H1 (cell line): ENCODE results near the gene CD96. TPM values are rescaled to one million over a fixed set of nuclear protein-coding genes. Genes with fewer than 3 reads are reported as not detected.

ENCODE experiments used
- CTCF ChIA-PET: fragments of 300-600 bp; sonication (Branson Sonifier 250); formaldehyde crosslinking; loops from one replicate; lab custom pipeline; 2021; ENCODE audit not compliant: partially characterized antibody; lab: Charles Lee
- POLR2A ChIA-PET: fragments of 300-600 bp; sonication (Branson Sonifier 250); formaldehyde crosslinking; loops from one replicate; lab custom pipeline; 2021; ENCODE audit warnings: inconsistent platforms; ENCODE audit not compliant: partially characterized antibody; lab: Charles Lee
- DNase-seq, 2 experiments: peaks; one replicate each; pipeline versions ENCODE4 v3.0.0 to v3.0.0-alpha.2; 2010 to 2022; ENCODE audit warnings: low spot score in 2 of 2, low read depth in 1 of 2, mixed read lengths in 1 of 2
- FAIRE-seq: peaks from 2 replicates; lab custom pipeline; 2011; peaks lifted over from hg19 to GRCh38; lab: Jason Lieb, UNC
- H2AFZ ChIP-seq: 2 replicates; pipeline ENCODE4 v1.8.1; 2012; ENCODE audit warnings: low read length, inconsistent platforms
- H2AK5ac ChIP-seq: 2 replicates; pipeline ENCODE4 v1.6.1; 2013; ENCODE audit warnings: low read depth, low read length
- H2BK120ac ChIP-seq: replicated peaks from 2 replicates; pipeline ENCODE3; 2013; ENCODE audit warnings: low read depth, low read length, inconsistent platforms
- H2BK12ac ChIP-seq: 2 replicates; pipeline ENCODE4 v1.6.1; 2013; ENCODE audit warnings: low read depth, low read length
- H2BK15ac ChIP-seq: 2 replicates; pipeline ENCODE4 v1.6.1; 2013; ENCODE audit warnings: low read length
- H2BK20ac ChIP-seq: 2 replicates; pipeline ENCODE4 v1.6.1; 2013; ENCODE audit warnings: low read length
- H2BK5ac ChIP-seq: 2 replicates; pipeline ENCODE4 v1.6.1; 2013; ENCODE audit warnings: low read depth, low read length
- H3K14ac ChIP-seq: 2 replicates; pipeline ENCODE4 v1.6.1; 2013; ENCODE audit warnings: inconsistent platforms; ENCODE audit not compliant: insufficient read length
- H3K18ac ChIP-seq: 2 replicates; pipeline ENCODE4 v1.6.1; 2013; ENCODE audit warnings: low read length; ENCODE audit errors: extremely low read depth
- H3K23ac ChIP-seq: 2 replicates; pipeline ENCODE4 v1.6.1; 2013; ENCODE audit warnings: inconsistent platforms; ENCODE audit not compliant: insufficient read length
- H3K23me2 ChIP-seq: 2 replicates; pipeline ENCODE4 v1.6.1; 2013; ENCODE audit warnings: low read depth, low read length
- H3K27ac ChIP-seq: 2 replicates; pipeline ENCODE4 v1.6.1; 2011; ENCODE audit warnings: low read depth, low read length, inconsistent platforms
- H3K27me3 ChIP-seq, 4 experiments: replicated peaks in 1 of 4; 1 replicate in 1 of 4; 2 replicates in 3 of 4; pipeline versions ENCODE4 v1.6.1 to v1.8.1; 2011 to 2013; ENCODE audit warnings: low read length in 3 of 4, mild to moderate bottlenecking in 3 of 4, inconsistent platforms in 2 of 4, mixed read lengths in 2 of 4, moderate library complexity in 1 of 4; ENCODE audit not compliant: control insufficient read depth in 3 of 4, insufficient read depth in 3 of 4; ENCODE audit errors: extremely low read depth in 1 of 4
- H3K36me3 ChIP-seq, 4 experiments: 2 replicates each; pipeline versions ENCODE4 v1.6.1 to v1.8.1; 2011 to 2013; ENCODE audit warnings: mild to moderate bottlenecking in 4 of 4, low read length in 3 of 4, moderate library complexity in 2 of 4, control low read depth in 1 of 4, inconsistent platforms in 1 of 4; ENCODE audit not compliant: insufficient read depth in 4 of 4, control insufficient read depth in 2 of 4
- H3K4ac ChIP-seq: replicated peaks from 2 replicates; pipeline ENCODE3; 2013; ENCODE audit warnings: low read length, low read depth, mixed read lengths, inconsistent platforms; ENCODE audit not compliant: insufficient read length
- H3K4me1 ChIP-seq, 4 experiments: replicated peaks in 1 of 4; 1 replicate in 1 of 4; 2 replicates in 3 of 4; pipeline versions ENCODE4 v1.6.1 to v1.8.1; 2011 to 2013; ENCODE audit warnings: low read length in 3 of 4, inconsistent platforms in 2 of 4, mixed read lengths in 1 of 4; ENCODE audit not compliant: insufficient read depth in 4 of 4, control insufficient read depth in 3 of 4
- H3K4me2 ChIP-seq, 2 experiments: 2 replicates each; pipeline versions ENCODE4 v1.6.1 to v1.8.1; 2011 to 2013; ENCODE audit warnings: low read depth in 2 of 2, low read length in 2 of 2, control low read depth in 1 of 2, inconsistent platforms in 1 of 2, mild to moderate bottlenecking in 1 of 2; ENCODE audit not compliant: insufficient read depth in 1 of 2
- H3K4me3 ChIP-seq, 4 experiments: fragments of 200-600, 300-600 bp in 1 of 4; sonication (generic), shearing (Covaris generic), sonication (Bioruptor Twin) in 1 of 4; 2 replicates each; pipeline versions ENCODE4 v1.5.1 to v1.8.1; 2011 to 2016; ENCODE audit warnings: low read length in 4 of 4, low read depth in 3 of 4, control low read depth in 2 of 4, inconsistent platforms in 2 of 4, mild to moderate bottlenecking in 2 of 4, mixed read lengths in 1 of 4, moderate library complexity in 1 of 4; ENCODE audit not compliant: insufficient read depth in 2 of 4; ENCODE audit errors: extremely low read depth in 1 of 4
- H3K56ac ChIP-seq: replicated peaks from 2 replicates; pipeline ENCODE3; 2013; ENCODE audit warnings: low read depth, mild to moderate bottlenecking, mixed read lengths, low read length, inconsistent platforms; ENCODE audit not compliant: insufficient read length
- H3K79me1 ChIP-seq: 2 replicates; pipeline ENCODE4 v1.6.1; 2013; ENCODE audit warnings: low read depth, low read length, control low read depth
- H3K79me2 ChIP-seq, 2 experiments: 2 replicates each; pipeline versions ENCODE4 v1.6.1 to v1.8.1; 2012 to 2013; ENCODE audit warnings: low read length in 2 of 2, mild to moderate bottlenecking in 2 of 2, inconsistent platforms in 1 of 2; ENCODE audit not compliant: insufficient read depth in 2 of 2, control insufficient read depth in 1 of 2
- H3K9ac ChIP-seq, 4 experiments: replicated peaks in 1 of 4; 1 replicate in 1 of 4; 2 replicates in 3 of 4; pipeline versions ENCODE4 v1.6.1 to v1.8.1; 2011 to 2013; ENCODE audit warnings: low read depth in 3 of 4, low read length in 3 of 4, control low read depth in 2 of 4, mild to moderate bottlenecking in 2 of 4, moderate library complexity in 2 of 4, inconsistent platforms in 1 of 4; ENCODE audit errors: extremely low read depth in 1 of 4
- H3K9me3 ChIP-seq, 2 experiments: 2 replicates each; pipeline versions ENCODE4 v1.6.1 to v1.8.1; 2012 to 2013; ENCODE audit warnings: mild to moderate bottlenecking in 2 of 2, moderate library complexity in 2 of 2, control low read depth in 1 of 2, inconsistent platforms in 1 of 2, low read depth in 1 of 2, low read length in 1 of 2, mixed read lengths in 1 of 2; ENCODE audit not compliant: insufficient read depth in 2 of 2
- H4K20me1 ChIP-seq, 2 experiments: replicated peaks in 1 of 2; 2 replicates each; pipeline versions ENCODE3 to v1.8.1; 2011 to 2013; ENCODE audit warnings: inconsistent platforms in 2 of 2, low read length in 2 of 2, mild to moderate bottlenecking in 1 of 2; ENCODE audit not compliant: insufficient read depth in 2 of 2, control insufficient read depth in 1 of 2
- H4K5ac ChIP-seq: 2 replicates; pipeline ENCODE4 v1.6.1; 2013; ENCODE audit warnings: low read length, low read depth, mixed read lengths, inconsistent platforms; ENCODE audit not compliant: insufficient read length
- H4K8ac ChIP-seq: 2 replicates; pipeline ENCODE4 v1.8.0; 2013; ENCODE audit warnings: mild to moderate bottlenecking, moderate library complexity, low read length, inconsistent platforms; ENCODE audit not compliant: insufficient read depth; ENCODE audit errors: extremely low read depth
- H4K91ac ChIP-seq: replicated peaks from 2 replicates; pipeline ENCODE3; 2013; ENCODE audit warnings: low read length, mixed read lengths, inconsistent platforms; ENCODE audit not compliant: insufficient read length
- CREB1 ChIP-seq: IDR thresholded peaks from 2 replicates; pipeline ENCODE4 v1.6.1; 2012; ENCODE audit warnings: inconsistent platforms
- KDM1A ChIP-seq: fragments of 200-600, 300-600 bp; sonication (generic); IDR thresholded peaks from 2 replicates; pipeline ENCODE4 v1.7.1; 2016; ENCODE audit warnings: mild to moderate bottlenecking, low read length, borderline replicate concordance
- MAFK ChIP-seq: IDR thresholded peaks from 2 replicates; pipeline ENCODE4 v1.6.1; 2012; ENCODE audit warnings: low read depth, mild to moderate bottlenecking, improper control_type of control experiment, low read length
- MAX ChIP-seq: IDR thresholded peaks from 2 replicates; pipeline ENCODE4 v1.6.1; 2012; ENCODE audit warnings: inconsistent platforms
- RAD21 ChIP-seq, 2 experiments: IDR thresholded peaks in 1 of 2; conservative IDR thresholded peaks in 1 of 2; 2 replicates each; pipeline ENCODE4 v1.6.1; 2011; ENCODE audit warnings: low read depth in 2 of 2, low read length in 2 of 2, improper control_type of control experiment in 1 of 2, inconsistent platforms in 1 of 2, mild to moderate bottlenecking in 1 of 2, moderate library complexity in 1 of 2
- SAP30 ChIP-seq: fragments of 300-600 bp; sonication (generic); IDR thresholded peaks from 2 replicates; pipeline ENCODE4 v1.7.1; 2012; ENCODE audit warnings: low read length, moderate library complexity, mild to moderate bottlenecking, inconsistent platforms; ENCODE audit not compliant: insufficient read depth, insufficient replicate concordance
- USF2 ChIP-seq: IDR thresholded peaks from 2 replicates; pipeline ENCODE4 v1.6.1; 2011; ENCODE audit warnings: low read length, improper control_type of control experiment
- ZNF274 ChIP-seq: IDR thresholded peaks from 2 replicates; pipeline ENCODE4 v1.7.0; 2012; ENCODE audit warnings: low read length, borderline replicate concordance; ENCODE audit errors: extremely low read depth
- WGBS, 2 experiments: shearing (Covaris generic) in 1 of 2; methylation state at CpG; one replicate each; pipeline versions ENCODE4 v1.1.6 to v1.1.7; 2013 to 2015; ENCODE audit warnings: low lambda C conversion rate in 2 of 2, mixed read lengths in 2 of 2, inconsistent platforms in 1 of 2, low coverage in 1 of 2, missing lambda C conversion rate in 1 of 2; ENCODE audit not compliant: insufficient replicate concordance in 2 of 2, insufficient coverage in 1 of 2, insufficient read length in 1 of 2; ENCODE audit errors: extremely low coverage in 1 of 2, missing lambda C conversion rate in 1 of 2; 5-methylcytosine and 5-hydroxymethylcytosine counted together
- polyA plus RNA-seq, 7 experiments: library from polyadenylated mRNA; depleted of rRNA in 3 of 7; stranded (reverse) in 5 of 7; unstranded in 2 of 7; fragments of >200 nt in 5 of 7; fragments of 200-250 nt in 2 of 7; gene quantifications; 1 replicate in 5 of 7; 2 replicates in 1 of 7; 4 replicates in 1 of 7; pipeline versions ENCODE4 v1.2.1 to v1.2.3, GENCODE V29; 2011 to 2013; ENCODE audit warnings: missing spikeins in 2 of 7, mixed read lengths in 2 of 7
- total RNA-seq: library from RNA; stranded (reverse); fragmentation: NEBNext Ultra II Directional; extraction: Animal tissue kit (Norgen Biotek cat#: 25700); gene quantifications from 2 replicates; pipeline ENCODE4 v1.2.1, GENCODE V29; 2021
- TF ChIP-seq, protein P1 (sequence below): IDR thresholded peaks from 2 replicates; pipeline ENCODE4 v1.6.1; 2012; ENCODE audit warnings: inconsistent platforms

The CD96 gene
- total and polyA plus RNA-seq, 2 of the 8 experiments (the other 6 are each of a cell fraction or from before 2014, with no cell fraction given) = not detected

DNA sequence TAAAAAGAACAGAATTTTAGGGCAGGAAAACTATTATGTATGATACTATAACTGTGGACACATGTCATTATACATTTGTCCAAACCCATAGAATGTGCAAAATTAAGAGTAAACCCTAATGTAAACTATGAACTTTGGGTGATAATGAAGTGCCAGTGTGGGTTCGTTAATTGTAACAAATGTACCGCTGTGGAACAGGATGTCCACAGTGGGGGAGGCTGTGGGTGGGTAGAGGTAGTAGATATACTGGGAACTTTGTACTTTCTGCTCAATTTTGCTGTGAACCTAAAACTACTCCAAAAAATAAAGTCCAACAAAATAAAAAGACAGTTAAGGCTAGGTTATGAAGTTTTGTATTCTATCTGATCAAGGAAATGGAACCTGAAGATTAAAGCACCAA lies 24.8 kb downstream of the CD96 start:
- DNase-seq = no peak
- Histone ChIP-seq H3K56ac (no peak overlapping the region), H2BK15ac (no peak overlapping the region), H3K14ac (no peak overlapping the region), H3K9ac (no peak overlapping the region), H2BK20ac (no peak overlapping the region), H4K20me1 (no peaks in the 10 kb centered on the region), H2BK5ac (no peak overlapping the region), H3K79me1 (no peaks in the 10 kb centered on the region), H3K4me1 (no peaks in the 10 kb centered on the region), H3K79me2 (no peaks in the 10 kb centered on the region), H3K27me3 (peaks cover 0 to 2% (median 0%) of the 10 kb centered on the region in 4 experiments; a peak in 1 of 7 replicates), H3K23ac (no peak overlapping the region), H3K36me3 (no peaks in the 10 kb centered on the region), H4K5ac (no peak overlapping the region), H2AK5ac (no peak overlapping the region), H2BK12ac (no peak overlapping the region), H3K27ac (no peak overlapping the region), H2AFZ (no peak overlapping the region), H4K91ac (no peak overlapping the region), H3K18ac (no peak overlapping the region), H3K4ac (no peak overlapping the region), H3K4me3 (no peak overlapping the region), H2BK120ac (no peak overlapping the region), H4K8ac (no peak overlapping the region), H3K9me3 (no peaks in the 10 kb centered on the region), H3K23me2 (no peaks in the 10 kb centered on the region), H3K4me2 (no peak overlapping the region)
- no peak for FAIRE-seq
- WGBS, 2 experiments = 65% methylated on average over 2 of the region's 2 CpGs; no CpG with 5 or more reads in 1 of the 2 experiments
- ChIA-PET POLR2A (no interaction called here), CTCF (no interaction called here)
- TF ChIP-seq, protein P1, sequence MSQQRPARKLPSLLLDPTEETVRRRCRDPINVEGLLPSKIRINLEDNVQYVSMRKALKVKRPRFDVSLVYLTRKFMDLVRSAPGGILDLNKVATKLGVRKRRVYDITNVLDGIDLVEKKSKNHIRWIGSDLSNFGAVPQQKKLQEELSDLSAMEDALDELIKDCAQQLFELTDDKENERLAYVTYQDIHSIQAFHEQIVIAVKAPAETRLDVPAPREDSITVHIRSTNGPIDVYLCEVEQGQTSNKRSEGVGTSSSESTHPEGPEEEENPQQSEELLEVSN = no peak
- TF ChIP-seq RAD21 (IDR thresholded peaks at IDR 0.05 in 1 of 2, conservative IDR thresholded peaks at IDR 0.05 in 1 of 2; ENCODE audit: low read depth in 2 of 2, low read length in 2 of 2) = no peak
- no peak for TF ChIP-seq MAFK
- no peak for TF ChIP-seq KDM1A
- no peak for TF ChIP-seq SAP30
- TF ChIP-seq USF2 = no peak
- no peak for TF ChIP-seq MAX
- TF ChIP-seq CREB1 = no peak
- TF ChIP-seq ZNF274 = no peak
